MG63 (cell line): ENCODE results near the gene LCN6. TPM values are rescaled to one million over a fixed set of nuclear protein-coding genes. Genes with fewer than 3 reads are reported as not detected.

Experiments used
- DNase-seq: peaks from one replicate; pipeline ENCODE4 v3.0.0-alpha.2; 2020
- H3K27me3 ChIP-seq: fragments of 250-450 bp; sonication (Bioruptor Pico); 2 replicates; pipeline ENCODE4 v1.5.1; 2020; ENCODE audit warnings: mild to moderate bottlenecking, moderate library complexity
- H3K36me3 ChIP-seq: fragments of 250-450 bp; sonication (Bioruptor Pico); 2 replicates; pipeline ENCODE4 v1.5.1; 2020; ENCODE audit warnings: mild to moderate bottlenecking, moderate library complexity
- H3K4me3 ChIP-seq: fragments of 250-450 bp; sonication (Bioruptor Pico); 2 replicates; pipeline ENCODE4 v1.5.1; 2020; ENCODE audit warnings: mild to moderate bottlenecking, moderate library complexity
- H3K9me3 ChIP-seq: fragments of 250-450 bp; sonication (Bioruptor Pico); 2 replicates; pipeline ENCODE4 v1.5.1; 2020; ENCODE audit warnings: mild to moderate bottlenecking, moderate library complexity
- total RNA-seq: library from RNA; depleted of rRNA; stranded (reverse); fragments of >200 nt; shearing (Covaris generic); gene quantifications from 2 replicates; pipeline ENCODE4 v1.2.3, GENCODE V29; 2014; ENCODE audit warnings: low replicate concordance

LCN6 gene
- total RNA-seq, 1 experiment from 2014 or later, result not detected

DNA sequence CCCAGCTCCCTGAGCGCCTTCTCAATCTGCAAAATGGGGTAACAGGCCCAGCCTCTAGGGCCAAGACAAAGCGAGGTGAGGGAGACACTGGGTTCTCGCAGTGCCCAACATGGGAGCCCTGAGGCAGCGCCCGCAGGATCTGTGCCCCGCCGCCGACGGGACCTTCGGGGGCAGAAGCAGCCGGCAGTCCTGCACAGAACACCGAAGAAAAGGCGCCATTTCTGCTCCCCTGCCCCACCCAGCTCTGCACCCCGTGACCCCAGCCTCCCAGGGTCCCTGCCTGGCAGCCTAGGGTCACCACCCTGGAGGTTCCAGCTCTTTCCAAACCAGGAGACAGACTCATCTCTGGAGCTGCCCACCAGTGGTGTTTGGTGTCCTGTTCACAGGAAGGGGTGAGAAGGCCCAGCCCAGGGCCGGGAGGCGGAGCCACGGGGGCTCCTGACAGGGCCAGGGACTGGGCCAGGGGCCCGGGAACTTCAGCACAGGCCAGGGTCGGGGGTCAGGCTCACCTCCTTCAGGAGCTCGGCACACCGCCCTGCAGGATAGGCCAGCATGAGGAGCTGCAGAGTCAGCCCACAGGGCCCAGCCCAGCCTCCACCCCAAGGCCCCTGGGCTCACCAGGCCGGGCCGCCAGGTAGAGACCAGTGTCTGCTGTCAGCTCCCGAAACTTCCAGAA, 6.4 kb upstream of the LCN6 start:
- no peak for DNase-seq

DNA sequence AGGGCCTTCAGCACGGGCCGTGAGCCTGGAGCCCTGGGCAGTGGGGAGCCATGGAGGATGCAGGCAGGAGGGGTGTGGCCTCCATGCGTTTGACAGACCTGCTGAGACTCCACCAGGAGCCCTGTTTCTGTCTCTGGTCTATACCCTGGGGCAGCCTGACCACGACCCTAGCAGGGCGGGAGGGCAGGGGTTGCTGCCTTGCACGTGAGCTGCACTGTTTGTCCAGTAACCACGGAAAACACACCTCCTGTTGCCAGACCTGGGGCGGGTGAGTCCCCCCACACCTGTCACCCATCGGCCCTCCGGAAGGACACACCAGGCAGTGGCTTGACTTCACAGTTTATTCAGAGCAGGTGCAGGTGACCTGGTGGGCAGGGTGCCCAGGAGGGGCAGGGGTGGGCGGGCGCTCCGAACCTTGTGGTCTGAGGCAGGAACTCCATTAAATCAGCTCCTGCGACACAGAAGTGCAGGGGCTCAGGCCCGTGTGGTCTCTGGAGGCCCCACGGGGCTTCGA, 5.8 kb upstream of the LCN6 start:
- Histone ChIP-seq H3K36me3 (no peaks in the 10 kb centered on the region), H3K4me3 (no peak overlapping the region), H3K9me3 (0 out of 2 replicates have a peak, but pooled peaks cover 3% of the 10 kb centered on the region), H3K27me3 (no peaks in the 10 kb centered on the region)
- no peak for DNase-seq

More for the DNA sequence above, 6.4 kb upstream of the LCN6 start:
- Histone ChIP-seq H3K9me3 (0 out of 2 replicates have a peak, but pooled peaks cover 3% of the 10 kb centered on the region), H3K4me3 (no peak overlapping the region), H3K27me3 (no peaks in the 10 kb centered on the region), H3K36me3 (no peaks in the 10 kb centered on the region)

DNA sequence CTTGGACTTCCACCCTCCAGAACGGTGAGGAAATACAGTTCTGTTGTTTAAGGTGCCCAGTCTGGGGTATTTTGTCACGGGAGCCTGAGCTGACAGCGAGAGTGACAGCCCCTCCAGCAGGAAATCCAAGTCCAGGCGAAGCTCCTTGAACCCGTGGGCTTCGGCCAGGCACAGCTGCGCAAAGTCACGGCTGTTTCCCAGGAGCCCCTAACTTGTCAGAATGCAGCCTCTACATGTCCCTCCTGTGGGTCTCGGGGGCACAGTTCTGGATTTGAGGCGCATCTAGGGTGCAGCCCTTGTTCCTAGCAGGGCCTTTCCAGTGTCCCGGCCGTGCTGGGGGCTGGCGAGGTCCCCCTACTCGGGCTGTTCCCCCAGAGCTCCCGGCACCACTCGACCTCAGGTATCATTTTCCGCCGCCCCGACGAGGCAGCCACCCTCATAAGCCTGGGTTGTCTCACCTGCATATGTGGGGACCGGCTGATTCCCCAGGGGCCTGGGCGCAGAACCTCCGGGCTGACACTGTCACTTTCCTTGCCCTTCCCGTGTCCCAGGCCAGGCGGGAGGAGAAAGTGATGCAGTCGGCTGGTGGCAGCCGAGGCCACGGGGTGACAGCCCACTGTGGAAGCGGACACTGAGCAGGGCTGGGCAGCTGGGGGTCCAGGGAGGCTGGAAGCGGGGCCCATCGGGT, 5.2 kb upstream of the LCN6 start:
- 0 out of 2 replicates have a peak, but pooled peaks cover 3% of the 10 kb centered on the region for H3K9me3 ChIP-seq
- no peaks in the 10 kb centered on the region for H3K36me3 ChIP-seq
- DNase-seq, result no peak
- no peaks in the 10 kb centered on the region for H3K27me3 ChIP-seq
- H3K4me3 ChIP-seq, result no peak overlapping the region

DNA sequence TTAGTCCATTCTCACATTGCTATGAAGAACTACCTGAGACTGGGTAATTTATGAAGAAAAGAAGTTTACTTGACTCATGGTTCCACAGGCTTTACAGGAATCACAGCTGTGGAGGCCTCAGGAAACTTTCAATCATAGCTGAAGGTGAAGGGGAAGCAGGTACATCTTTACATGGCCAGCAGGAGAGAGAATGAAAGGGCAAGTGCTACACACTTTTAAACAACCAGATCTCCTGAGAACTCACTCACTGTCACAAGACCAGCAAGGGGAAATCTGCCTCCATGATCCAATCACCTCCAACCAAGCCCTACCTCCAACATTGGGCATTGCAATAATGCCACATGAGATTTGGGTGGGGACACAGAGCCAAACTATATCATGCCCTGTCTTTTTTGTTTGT, 3.5 kb upstream of the LCN6 start:
- H3K27me3 ChIP-seq, result no peaks in the 10 kb centered on the region
- H3K4me3 ChIP-seq, result no peak overlapping the region
- 0 out of 2 replicates have a peak, but pooled peaks cover 3% of the 10 kb centered on the region for H3K9me3 ChIP-seq
- no peak for DNase-seq
- H3K36me3 ChIP-seq, result no peaks in the 10 kb centered on the region

DNA sequence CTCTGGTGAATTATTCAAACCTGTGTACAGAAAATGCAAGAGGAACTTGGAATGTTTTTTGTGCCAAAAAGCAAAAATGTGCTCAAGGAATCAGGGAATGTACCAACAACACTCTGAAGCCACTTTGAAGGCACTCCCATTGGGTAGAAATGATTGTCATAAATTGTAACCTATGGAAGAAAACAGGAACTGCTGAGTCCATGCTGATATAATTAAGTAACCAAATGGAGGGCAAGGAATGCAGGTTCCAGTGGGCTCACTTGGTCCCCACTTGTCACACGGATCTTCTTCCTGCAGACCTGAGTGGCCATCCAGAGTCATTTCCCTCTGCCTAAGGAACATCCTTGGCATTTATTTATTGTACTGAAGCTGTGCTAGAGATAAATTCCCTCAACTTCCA, 2.9 kb upstream of the LCN6 start:
- no peak for DNase-seq
- H3K4me3 ChIP-seq, result no peak overlapping the region
- no peaks in the 10 kb centered on the region for H3K27me3 ChIP-seq
- 0 out of 2 replicates have a peak, but pooled peaks cover 3% of the 10 kb centered on the region for H3K9me3 ChIP-seq
- H3K36me3 ChIP-seq, result no peaks in the 10 kb centered on the region

DNA sequence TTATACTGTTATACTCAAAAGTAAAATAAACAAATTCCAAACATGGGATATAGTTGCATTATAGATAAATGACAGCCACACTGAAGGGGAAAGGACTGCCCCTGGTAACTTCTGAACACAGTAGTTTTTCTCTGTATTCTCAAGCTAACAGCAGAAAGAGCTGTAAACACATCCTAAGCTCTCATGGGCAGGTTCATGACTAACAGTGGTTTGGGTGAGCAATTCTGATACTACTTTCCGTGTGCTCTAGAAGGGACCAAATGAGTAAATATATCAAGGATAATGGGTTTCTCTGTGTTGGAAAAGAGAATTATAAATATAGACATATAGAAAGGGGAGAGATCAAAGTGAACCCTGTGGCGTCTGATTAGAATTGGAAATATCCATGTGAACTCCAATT, 2.2 kb upstream of the LCN6 start:
- no peak for DNase-seq
- 0 out of 2 replicates have a peak, but pooled peaks cover 3% of the 10 kb centered on the region for H3K9me3 ChIP-seq
- no peaks in the 10 kb centered on the region for H3K36me3 ChIP-seq
- H3K27me3 ChIP-seq, result no peaks in the 10 kb centered on the region
- H3K4me3 ChIP-seq, result no peak overlapping the region

DNA sequence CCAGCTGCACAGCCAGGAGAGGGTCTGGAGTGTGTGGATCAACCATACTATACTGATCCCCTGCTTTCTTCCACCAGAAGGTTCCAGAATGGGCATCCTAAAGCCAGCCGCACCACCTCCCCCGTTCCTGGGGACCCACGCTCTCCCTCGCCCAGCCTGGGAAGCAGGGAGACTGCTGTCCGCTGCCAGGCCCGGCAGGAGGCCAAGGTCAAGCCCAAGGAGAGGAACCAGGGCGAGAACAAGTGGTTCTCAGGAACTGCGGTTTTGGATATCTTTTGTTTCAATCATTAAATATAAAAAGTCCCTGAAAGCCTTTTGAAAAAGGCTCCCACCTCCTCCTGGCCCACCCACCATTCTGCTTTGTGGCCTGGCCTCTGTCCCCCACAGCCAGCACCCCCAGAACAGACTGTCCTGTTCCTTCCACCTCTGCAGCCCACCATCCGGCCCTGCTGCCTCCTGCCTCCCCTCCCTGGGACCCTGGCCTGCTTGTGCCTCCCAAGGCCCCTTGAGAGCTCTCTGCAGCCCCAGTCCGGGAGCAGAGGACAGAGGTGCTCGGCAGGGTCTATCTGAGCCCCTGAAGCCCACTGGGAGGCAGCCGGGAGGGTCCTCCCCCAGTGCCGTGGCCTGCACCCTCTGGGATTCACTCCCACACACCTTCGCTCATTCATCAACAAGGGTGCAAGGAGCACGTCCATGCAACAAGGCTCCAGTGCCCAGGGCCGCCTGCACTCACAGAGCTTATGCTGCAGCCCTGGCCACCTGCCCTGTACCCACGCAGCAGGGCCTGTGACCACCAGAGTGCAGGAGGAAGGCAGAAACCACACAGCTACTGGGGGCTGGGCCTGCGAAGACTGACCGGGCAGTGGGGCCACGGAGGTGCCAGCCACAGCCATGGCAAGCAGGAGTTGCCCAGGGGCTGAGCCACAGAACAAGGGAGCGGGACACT, 614 bp upstream of the LCN6 start:
- H3K4me3 ChIP-seq, result no peak overlapping the region
- no peaks in the 10 kb centered on the region for H3K27me3 ChIP-seq
- DNase-seq, result no peak

DNA sequence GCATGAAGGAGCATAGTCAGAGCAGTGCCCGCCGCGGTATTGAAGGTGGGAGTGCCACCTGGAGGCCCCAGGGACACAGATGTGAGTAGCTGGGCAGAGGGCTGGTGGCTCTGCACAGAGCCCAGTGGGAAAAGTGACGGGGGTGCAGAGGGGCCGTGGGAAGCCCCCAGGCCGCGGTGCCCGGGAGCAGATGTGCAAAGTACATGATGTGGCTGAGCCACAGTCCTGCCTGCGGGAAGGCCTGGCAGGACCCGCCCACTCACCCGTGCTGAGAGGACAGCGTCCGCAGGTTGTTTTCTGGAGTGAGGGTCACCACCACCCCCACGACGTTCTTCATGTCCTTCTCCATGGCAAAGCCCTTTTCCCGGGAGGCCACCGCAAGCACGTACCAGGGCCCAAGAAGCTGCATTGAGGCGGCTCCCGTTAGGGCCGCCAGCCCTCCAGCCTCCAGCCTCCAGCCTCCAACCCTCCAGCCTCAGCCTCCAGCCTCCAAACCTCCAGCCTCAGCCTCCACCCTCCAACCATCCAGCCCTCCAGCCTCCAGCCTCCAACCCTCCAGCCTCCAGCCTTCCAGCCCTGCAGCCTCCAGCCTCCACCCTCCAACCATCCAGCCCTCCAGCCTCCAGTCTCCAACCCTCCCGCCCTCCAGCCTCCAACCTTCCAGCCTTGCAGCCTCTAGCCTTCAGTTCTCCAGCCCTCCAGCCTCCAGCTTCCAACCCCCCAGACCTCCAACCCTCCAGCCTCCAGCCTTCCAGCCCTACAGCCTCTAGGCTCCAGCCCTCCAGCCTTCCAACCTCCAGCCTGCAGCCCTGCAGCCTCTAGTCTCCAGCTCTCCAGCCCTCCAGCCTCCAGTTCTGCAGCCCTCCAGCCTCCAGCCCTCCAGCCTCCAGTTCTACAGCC, 914 bp downstream of the LCN6 start:
- DNase-seq, result no peak
- H3K36me3 ChIP-seq, result no peaks in the 10 kb centered on the region
- no peaks in the 10 kb centered on the region for H3K27me3 ChIP-seq
- H3K4me3 ChIP-seq, result no peak overlapping the region
- 0 out of 2 replicates have a peak, but pooled peaks cover 3% of the 10 kb centered on the region for H3K9me3 ChIP-seq

More for the DNA sequence above, 614 bp upstream of the LCN6 start:
- no peaks in the 10 kb centered on the region for H3K36me3 ChIP-seq
- 0 out of 2 replicates have a peak, but pooled peaks cover 3% of the 10 kb centered on the region for H3K9me3 ChIP-seq

DNA sequence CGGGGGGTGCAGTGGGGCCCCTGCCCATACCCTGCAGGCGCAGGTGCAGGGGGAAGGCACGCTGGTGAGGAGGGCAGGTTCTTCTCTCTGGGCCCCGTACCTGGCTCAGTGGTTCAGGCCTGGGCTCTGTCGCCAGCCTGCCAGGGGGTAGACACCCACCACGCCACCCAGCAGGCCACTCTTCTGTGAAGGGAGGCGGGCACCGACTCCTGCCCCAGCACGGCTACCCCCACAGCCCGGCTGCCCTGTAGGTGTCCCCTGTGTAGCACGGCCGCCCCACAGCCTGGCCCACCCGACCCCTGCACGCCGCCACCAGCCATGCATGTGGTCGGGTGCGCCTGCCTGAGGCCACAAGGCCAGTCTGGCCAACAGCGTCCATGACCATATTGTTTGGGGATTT, 1.7 kb downstream of the LCN6 start:
- Histone ChIP-seq H3K9me3 (0 out of 2 replicates have a peak, but pooled peaks cover under 1% of the 10 kb centered on the region), H3K4me3 (no peak overlapping the region)
- DNase-seq, result no peak

DNA sequence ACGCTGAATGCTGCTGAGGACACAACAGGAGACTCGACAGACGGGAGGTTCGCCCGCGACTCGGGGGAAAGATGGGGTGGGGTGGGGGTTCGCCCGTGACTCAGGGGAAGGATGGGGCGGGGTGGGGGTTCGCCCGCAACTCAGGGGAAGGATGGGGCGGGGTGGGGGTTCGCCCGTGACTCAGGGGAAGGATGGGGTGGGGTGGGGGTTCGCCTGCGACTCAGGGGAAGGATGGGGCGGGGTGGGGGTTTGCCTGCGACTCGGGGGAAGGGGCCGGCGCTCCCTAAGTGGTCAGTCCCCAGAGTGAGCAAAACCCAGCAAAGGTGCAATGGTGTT, 2.2 kb downstream of the LCN6 start:
- Histone ChIP-seq H3K36me3 (no peaks in the 10 kb centered on the region), H3K27me3 (no peaks in the 10 kb centered on the region), H3K4me3 (no peak overlapping the region), H3K9me3 (no peaks in the 10 kb centered on the region)
- no peak for DNase-seq

More for the DNA sequence above, 1.7 kb downstream of the LCN6 start:
- no peaks in the 10 kb centered on the region for H3K27me3 ChIP-seq
- no peaks in the 10 kb centered on the region for H3K36me3 ChIP-seq

DNA sequence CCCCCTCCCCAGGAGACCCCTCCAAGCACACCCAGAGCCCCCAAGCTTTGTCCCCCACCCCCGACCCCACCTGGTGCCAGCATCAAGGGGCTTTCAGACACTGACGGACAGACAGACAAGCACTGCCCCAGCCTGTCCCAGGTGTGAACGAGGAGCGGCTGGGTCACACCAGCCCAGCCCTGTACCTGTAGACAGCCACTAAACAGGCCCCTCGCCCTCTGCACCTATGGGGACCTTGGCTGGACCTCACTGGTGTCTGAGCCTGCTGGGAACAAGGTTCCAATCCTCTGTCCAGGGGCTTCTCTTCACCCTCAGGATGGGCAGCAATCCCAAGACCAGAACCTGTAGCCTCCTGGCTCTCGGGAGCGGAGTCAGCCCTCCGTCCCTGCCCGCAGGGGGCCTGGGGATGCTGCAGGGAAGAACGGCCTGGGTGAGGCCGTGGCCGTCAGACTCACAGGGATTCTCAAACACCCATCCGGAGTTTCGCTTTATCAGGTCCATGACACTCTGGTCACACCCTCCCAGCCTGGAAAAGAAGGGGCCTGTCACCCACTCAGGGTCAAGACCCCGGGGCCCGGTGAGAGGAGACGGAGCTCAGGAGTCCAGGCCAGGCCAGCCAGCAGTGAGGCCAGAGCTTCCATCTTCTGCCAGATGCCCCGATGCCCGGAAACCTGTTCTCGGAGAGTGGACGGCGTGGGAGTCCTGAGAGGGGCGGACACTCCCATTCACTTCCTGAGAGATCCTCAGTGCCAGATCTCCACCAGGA, 2.8 kb downstream of the LCN6 start:
- Histone ChIP-seq H3K4me3 (no peak overlapping the region), H3K9me3 (no peaks in the 10 kb centered on the region), H3K36me3 (no peaks in the 10 kb centered on the region), H3K27me3 (no peaks in the 10 kb centered on the region)
- no peak for DNase-seq

DNA sequence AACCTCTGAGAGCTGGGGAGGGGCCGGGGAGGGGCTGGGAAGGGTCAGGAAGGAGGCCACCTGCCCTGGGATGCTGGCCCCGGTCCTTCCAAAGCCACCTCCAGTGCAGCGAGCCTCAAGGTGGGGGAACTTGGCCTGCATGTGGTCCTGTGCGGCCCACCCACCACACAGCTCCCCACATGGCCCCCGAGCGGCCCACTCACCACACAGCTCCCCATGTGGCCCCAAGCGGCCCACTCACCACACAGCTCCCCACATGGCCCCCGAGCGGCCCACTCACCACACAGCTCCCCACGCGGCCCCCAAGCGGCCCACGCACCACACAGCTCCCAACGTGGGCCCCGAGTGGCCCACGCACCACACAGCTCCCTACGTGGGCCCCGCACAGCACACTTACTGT, 3.6 kb downstream of the LCN6 start:
- no peak for DNase-seq
- no peaks in the 10 kb centered on the region for H3K27me3 ChIP-seq
- no peaks in the 10 kb centered on the region for H3K36me3 ChIP-seq
- H3K4me3 ChIP-seq, result no peak overlapping the region
- no peaks in the 10 kb centered on the region for H3K9me3 ChIP-seq

DNA sequence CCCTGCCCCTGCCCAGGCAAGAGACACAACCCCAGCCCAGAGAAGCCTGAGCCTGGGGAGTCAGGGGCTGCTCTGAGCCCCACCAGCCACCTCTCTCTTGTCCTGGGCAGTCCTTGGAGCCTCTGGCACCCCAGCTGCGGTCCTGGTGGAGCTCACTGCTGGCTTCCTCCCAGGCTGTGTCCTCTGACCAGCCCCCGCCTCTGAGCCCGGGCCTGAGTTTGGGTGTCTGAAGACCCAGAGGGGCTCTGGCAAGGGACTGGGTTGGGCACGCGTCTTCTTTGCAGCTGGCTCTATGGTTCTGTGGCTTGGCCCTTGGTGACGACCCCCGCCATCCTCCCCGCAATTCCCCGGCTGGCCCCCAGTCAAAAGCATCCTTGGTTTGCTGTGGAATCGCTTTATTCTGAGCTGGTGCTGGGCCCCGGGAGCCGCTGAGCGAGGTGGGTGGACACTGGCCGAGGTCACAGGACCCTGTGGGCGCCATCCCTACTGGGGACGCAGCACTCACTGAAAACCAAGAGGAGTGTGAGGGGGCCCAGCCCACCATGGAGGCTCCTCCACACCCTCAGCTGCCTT, 4.6 kb downstream of the LCN6 start:
- no peak overlapping the region for H3K4me3 ChIP-seq
- H3K9me3 ChIP-seq, result no peaks in the 10 kb centered on the region
- DNase-seq, result no peak
- H3K36me3 ChIP-seq, result no peaks in the 10 kb centered on the region
- no peaks in the 10 kb centered on the region for H3K27me3 ChIP-seq

DNA sequence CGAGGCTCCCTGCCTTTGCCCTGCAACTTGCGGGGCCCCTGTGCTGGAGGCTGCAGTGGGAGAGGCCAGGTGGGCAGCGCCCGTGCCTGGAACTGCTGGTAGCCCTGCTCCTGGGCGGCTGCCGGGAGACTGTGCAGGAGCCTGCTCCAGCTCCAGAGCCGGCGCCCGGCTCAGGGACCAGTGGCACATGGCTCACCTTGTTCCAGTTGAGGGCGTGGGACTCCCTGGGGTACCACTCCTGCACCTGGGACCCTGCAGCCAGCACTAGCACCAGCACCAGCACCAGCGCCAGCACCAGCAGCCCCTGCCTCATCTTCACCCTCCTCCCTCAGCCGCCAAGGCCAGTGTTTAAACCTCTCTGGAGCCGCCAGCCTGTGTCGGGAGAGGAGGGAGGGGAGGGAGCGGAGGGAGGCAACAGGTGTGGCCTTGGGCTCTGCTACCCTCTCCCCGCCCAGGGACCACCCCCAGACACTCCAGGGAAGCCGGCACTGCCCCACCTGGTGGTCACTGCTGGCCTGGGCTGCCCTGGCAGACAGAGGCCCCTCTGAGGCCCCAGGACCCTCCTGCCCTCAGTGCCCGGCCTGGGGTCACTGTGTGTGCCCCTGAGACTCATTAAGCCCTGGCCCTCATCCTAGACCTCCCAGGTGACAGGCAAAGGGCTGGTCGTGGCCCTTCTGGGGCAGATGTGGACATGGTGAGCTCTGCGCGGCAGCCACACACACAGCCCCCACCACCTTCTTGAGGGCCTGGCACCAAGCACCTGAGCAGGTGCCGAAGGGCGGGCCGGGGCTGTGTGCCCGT, 5.5 kb downstream of the LCN6 start, which contains the start of gene LCN10:
LCN10 (minus strand) TSS at position 350 of the 801 bp plus-strand sequence; CDS start at position 313, 37 bp downstream.
- Histone ChIP-seq H3K27me3 (no peaks in the 10 kb centered on the region), H3K4me3 (no peak within 1 kb of the TSS), H3K36me3 (no peaks in the 10 kb centered on the region), H3K9me3 (no peaks in the 10 kb centered on the region)
- no peak for DNase-seq
